GM18868 (cell line): ENCODE results near the gene TGFBR2.

Experiments used
- ATAC-seq: cut with Tn5 transposase; IDR thresholded peaks from one replicate; pipeline ENCODE4 v1.9.1; 2021; ENCODE audit warnings: mild to moderate bottlenecking, moderate library complexity; ENCODE audit not compliant: unreplicated experiment

Gene TGFBR2

DNA sequence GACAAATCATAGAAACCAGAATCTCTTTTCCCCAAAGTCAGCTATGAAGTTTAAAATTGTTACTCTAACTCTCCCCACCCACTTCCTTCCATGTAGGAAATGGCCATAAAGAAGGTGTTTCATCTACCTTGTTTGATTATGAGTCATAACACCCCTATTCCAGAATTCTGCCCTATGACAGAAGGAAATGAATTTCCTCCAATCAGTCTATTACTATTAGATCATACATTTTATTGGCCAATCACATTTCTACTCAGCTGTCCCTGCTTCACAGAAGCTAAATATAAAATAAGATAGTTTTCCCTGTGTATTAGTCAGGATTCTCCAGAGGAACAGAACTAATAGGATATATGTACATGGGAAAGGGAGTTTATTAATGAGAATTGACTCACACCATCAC is 102.1 kb downstream of the TGFBR2 start:
- ATAC-seq = no peak

DNA sequence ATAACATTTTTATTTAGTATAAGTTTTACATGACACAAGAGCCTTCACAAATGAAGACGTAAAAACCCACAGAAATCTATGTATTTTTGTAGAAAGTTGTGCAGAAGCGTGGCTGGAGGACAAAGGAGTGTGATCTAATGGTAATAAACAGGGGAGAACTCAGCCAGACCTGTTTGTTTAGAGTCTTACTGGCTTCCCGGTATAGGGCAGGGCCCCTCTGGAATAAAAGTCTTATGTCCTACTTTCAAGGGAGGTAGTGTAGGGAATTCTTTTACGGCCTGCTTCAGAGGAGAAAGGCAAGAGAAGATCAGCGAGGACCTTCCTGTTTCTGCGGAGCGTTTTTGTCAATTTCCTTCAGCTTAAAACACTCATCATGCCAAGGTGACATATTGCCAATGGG is 103.6 kb downstream of the TGFBR2 start:
- no peak for ATAC-seq

DNA sequence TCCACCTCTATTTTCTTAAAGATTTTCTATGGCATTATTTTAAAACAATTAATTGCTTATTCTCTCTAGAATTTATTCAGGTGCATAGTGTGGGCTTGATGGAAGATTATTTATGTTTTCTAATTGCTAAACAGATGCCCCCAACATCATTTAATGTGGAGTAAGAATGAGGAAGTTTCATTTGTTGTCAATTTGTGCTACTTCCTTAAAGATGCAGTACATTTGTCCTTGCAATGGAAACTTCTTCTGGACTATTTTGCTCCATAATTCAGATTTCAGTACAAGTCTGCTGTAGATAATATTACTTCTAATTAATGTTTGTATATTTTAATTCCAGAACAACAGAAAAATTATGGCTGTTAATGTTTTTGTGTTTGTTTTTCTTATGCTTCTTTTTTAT is 104.8 kb downstream of the TGFBR2 start:
- no peak for ATAC-seq

DNA sequence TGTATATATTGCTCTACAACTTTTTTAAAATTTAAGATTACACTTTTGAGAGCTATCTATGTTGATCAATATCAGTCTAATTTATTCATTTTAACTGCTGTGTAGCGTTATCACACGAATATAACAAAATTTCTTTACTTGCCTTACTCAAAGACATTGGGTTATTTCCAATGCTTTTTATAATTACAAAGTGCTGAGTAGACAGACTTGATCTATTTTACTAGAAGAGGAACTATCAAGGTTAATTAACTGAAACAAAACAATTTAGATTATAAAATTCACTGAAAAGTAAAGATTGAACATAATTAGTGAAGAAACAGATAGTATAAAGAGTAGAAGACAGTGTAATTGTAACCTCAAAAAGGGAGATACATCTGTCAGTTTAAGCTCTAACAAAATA is 105.5 kb downstream of the TGFBR2 start:
- no peak for ATAC-seq

DNA sequence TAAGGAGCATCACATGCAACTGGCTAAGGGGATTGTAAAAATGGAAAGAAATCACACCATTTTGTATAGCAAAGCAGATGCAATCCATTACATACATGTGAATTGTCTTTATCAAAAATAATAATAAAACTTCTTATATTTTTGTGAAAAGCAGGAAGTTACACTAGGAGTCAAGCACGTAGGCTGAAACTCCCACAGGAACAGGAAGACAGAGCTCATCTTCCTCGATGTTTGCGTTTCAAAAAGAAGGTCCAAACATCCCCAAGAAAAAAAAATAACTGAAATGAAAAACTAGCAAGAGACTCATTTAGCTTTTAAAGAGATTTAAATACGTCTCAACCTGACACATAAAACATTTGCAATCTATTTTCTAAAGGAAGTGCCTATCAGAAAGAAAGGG is 106.6 kb downstream of the TGFBR2 start:
- no peak for ATAC-seq

DNA sequence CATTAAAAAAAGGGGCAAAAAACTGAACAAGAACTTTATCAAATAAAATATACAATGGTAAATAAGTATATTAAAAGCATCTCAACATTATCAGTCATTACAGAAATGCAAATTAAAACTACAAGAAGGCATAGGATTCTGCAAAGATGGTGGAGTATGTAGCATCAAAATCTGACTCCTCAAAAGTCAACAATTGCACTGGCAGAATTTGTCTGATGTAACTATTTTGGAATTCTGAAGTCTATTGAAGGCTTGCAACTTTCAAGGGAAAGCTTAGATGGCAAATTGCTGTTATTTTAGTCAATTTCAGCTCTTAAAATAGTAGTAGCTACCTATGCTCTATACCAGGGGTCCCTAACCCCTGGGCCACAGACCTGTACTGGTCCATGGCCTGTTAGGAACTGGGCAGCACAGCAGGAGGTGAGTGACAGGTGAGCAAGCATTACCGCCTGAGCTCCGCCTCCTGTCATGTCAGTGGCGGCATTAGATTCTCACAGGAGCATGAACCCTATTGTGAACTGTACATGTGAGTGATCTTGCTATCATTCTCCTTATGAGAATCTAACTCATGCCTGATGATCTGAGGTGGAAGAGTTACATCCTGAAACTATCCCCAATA is 107.6 kb downstream of the TGFBR2 start:
- no peak for ATAC-seq

DNA sequence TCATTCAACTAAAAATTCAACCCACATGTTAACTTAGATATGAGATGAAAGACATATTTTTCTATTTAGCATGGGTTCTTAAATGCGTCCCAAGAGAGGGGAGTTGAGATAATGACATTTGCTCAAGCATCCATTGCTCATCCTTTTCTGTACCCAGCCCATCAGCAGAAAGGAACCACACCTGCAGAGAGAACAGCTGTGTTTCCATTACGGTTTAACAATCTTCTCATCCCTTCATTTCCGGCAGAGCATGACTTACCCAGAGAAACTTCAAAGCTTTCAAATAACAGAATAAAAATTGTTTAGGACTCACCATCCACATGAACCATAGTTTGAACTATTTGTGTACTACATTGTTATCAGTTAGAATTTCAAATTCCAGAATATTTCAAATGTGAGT is 113.1 kb downstream of the TGFBR2 start:
- no peak for ATAC-seq

DNA sequence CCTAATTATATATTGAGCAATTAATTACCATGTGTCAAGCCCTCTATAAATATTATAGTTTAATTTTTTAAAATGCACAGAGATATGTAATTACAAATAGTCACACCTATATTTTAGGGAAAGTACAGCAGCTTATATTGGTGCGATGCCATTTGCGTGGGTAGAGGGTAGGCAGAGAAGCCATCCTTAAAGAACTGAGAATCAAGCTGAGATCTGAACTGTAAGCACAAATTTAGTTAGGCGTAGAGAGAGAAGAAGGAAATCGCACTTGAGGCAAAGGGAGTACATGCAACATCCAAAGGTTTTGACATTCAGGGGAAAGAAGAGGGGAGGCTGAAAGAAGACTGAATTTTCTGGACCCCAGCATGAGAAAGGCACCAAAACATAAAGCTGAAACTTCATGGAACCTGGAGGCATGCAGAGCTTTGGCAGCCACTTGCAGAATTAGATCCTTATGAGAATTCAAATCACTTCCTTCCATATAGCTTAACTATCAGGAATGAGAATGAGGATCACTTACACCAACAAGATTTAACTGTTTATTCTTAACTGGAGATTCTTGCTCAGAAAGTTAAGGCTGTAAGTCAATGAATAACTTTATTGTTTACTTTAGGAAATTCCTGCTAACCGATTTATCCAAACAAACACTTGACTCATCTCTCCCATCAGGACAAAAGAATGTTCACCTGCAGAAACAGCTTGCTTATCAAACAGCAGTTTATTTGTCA is 114.3 kb downstream of the TGFBR2 start:
- no peak for ATAC-seq

DNA sequence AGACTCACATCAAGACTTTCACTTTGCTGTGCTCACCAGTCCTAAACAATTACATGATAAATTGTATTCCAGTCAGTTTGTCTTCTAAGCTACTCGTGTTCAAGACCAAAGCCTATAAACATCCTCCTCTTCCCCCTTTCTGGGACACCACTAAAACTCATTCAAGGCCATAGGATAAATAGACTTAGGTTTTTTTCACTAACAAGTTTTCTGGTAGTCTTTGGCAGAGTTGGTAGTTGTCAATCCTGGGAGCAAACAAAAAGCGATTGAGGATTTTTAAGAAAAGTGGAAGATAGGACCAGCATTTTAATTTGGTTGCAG is 114.9 kb downstream of the TGFBR2 start:
- ATAC-seq = no peak

DNA sequence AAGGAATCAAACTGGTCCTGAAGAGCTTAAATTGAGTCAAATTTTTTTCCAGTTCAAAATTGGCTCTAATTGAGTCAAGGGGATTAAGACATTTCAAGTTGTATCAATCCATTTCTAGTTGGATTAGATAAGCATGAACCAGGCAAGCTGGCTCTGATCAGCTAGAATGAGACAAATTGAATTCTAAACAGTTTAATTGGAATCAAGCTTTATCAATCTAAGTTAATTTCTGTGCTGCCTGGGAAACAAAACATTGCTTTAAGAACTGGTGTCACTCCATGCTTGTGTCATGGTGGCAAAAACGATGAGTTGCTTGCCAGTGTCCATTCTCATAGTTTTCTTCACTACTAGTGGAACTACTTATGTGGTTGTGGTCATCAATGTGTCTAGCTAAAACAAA is 116.8 kb downstream of the TGFBR2 start:
- no peak for ATAC-seq

DNA sequence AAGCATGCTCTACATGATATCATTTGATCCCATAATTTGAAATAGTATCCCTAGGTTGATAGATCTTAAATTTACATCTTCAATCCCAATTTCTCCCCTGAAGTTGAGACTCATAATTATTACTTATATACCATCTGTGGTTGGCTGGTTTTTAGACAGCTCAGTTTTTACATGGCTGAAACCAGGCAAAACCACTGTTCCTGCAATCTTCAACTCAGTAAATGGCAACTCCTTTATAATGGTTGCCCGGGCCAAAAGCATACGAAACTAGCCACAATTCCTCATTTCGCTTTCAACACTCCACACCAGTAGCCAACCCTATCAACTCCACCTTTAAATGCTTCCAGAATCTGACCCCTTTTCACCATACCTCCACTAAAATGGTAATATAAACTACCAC is 118.5 kb downstream of the TGFBR2 start:
- no peak for ATAC-seq

DNA sequence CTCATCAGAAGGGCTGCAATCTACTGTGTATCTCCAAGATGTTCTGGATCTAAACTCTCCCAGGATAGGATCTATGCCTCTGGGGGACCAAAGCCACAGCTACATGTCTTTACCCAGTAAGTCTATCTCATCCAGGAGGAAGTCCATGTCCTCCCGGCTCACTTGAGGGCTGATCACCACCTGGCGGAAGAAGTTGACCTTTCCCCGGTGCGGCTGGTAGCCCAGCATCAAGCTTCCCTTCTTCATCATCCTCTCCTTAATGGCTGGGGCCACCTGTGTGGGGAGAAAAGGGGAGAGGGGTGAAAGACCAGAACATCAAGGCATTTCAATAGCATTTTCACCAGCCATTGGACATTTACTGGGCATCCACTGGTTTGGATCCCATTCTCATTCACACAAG is 121.7 kb downstream of the TGFBR2 start:
- no peak for ATAC-seq

DNA sequence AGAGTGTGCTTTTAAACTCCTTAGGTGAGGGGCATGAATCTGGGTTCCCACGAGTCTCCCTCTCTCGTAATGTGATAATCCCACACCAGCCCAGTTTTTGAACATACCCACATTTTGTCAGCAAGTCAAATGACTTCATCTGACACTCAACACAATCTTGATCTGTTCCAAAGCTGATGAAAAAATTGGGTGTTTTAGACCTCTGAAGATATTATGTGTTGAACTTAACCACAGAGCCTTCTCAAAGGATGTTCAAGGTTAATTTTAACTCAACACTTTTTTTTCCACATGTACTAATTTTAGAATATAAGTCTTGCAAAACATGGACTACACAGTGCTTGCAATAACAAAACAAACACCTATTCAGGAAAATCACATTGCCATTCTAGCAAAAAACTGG is 123.1 kb downstream of the TGFBR2 start:
- no peak for ATAC-seq

DNA sequence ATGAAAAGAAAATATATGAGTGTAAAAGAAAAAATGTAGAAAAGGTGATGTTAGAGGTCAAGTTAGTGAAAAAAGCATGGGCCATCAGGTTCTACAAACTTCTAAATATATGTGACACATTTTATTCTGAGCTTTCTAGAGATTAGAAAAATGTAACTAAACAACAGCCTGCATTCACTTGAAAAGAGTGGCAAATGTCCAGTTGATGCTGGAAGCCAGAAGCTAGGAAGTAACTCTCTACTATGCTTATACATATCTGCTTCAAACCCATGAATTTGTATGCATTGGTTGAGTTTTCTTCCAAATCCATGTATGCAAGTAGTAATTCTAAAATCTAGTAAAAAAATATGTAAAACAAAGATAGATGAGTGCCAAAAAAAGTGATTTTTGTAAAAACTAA is 123.5 kb downstream of the TGFBR2 start:
- no peak for ATAC-seq

DNA sequence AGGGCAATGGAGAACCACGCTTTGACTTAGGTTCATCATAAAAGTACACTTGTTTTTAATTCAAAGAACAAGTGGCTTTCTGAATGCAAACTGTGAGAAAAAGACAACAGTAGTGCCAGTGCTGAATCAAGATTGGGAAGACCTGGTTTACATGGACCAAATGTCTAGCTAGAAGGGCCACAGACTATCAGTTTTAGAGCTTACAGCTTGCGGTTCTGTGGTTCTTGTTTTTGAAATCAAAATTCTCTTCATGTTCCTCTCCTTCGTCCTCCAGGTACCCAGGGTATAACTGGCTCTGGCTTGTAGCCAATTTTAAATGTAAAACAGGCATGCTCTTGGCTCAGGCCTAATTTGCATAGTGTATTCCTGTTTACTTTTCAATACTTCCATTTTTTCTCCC is 124.6 kb downstream of the TGFBR2 start:
- ATAC-seq = no peak

DNA sequence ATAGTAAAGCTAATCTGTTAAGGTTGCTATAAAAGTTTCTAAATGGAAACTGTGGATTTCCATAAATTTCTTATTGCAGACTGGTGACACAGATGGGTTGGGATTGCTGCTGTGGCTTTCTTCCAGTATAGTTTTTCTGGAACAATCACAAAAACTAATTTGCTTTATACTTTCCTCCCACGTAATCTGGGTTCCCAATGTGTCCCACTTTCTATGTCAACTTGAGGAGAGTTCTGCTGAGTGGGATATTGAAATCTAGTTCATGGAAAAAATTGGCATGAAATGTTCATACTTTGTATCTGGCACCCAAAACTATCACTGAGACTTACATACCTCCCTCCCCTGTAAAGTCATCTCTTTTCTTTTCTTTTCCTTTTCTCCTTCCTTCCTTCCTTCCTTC is 126.8 kb downstream of the TGFBR2 start:
- no peak for ATAC-seq

DNA sequence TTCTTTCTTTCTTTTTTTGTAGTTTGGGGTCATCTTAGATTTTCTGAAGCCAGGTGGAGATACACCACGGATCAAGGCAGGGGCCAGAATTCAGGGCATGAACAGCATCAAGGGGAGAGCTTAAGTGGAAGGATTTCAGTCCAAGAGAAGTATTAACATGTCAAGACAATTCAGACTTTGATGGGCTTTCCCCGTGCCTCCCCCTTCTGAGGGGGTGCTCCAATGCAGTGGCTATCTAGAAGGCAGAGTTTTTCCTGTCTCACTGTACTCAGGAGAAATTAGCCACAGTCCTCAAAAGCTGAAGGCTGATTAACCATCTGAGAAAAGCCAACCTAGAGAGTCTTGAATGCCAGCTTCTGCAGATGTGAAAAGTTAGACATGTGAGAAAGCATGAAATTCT is 127.3 kb downstream of the TGFBR2 start:
- no peak for ATAC-seq

DNA sequence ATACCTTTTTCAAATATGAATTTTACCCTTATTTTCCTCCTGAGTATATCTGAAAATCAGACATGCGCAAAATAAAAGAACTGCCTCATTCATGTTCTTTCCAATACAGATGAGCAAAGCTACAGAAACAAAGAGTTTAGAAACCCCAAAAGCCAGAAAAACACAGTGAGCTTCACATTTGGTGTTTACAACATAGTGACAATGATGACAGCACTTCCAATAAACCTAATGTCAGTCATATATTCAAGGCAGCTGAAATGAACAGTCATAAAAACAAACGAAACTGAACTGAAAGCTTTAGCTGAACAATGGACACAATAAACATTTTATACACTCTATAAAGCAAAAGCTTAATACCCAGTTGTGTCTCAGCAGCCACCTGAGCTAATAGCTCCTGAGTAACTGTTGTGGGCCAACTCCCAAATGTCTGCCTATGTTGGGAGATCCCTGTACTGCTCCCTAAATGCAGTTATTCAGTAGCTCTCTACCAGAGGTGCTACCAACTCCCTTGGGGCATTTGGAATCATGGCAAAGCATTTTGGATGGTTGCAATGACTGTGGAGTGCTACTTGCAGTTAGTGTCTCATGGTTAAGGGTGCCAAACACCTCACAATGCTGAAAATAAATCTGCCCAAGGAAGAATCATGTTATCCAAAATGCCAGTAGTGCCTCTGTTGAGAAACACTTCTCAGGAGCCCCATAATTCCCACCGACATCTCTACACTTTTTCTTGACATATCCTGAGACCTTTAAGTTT is 131.5 kb downstream of the TGFBR2 start:
- no peak for ATAC-seq

DNA sequence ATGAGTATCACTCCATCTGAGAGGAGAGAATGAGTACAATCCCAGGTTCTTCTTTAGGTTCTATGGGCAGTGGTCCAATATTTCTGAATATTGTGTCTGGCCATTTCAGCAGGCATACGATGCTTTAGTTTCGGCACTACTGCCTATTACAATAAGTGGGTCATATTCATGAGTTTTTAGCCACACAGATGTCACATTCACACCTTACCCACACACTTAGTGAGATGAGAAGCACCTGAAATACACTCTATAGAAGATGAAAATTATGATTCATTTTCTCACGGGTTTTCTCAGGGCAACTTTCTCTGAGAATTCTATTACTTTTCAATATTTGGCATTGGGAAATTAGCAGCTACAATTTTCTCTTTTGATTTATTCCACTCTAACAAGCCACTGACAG is 132.2 kb downstream of the TGFBR2 start:
- ATAC-seq = no peak

DNA sequence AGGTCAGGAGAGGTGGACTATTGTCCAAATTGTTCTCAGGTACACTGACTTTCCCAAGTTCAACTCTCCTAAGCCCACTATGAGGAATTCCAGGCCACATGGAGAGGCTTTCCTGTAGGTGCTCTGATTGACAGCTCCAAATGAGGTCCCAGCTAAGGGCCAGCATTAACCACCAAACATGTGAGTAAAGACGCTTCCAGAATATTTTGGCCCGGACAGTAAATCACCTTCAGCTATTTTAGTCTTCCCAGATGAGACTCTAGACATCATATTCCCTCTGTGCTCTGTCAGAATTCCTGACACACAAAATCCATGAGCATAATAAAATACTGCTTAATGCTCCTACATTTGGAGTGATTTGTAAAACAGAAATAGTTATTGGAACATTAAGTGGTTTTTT is 135.5 kb downstream of the TGFBR2 start:
- ATAC-seq = no peak

DNA sequence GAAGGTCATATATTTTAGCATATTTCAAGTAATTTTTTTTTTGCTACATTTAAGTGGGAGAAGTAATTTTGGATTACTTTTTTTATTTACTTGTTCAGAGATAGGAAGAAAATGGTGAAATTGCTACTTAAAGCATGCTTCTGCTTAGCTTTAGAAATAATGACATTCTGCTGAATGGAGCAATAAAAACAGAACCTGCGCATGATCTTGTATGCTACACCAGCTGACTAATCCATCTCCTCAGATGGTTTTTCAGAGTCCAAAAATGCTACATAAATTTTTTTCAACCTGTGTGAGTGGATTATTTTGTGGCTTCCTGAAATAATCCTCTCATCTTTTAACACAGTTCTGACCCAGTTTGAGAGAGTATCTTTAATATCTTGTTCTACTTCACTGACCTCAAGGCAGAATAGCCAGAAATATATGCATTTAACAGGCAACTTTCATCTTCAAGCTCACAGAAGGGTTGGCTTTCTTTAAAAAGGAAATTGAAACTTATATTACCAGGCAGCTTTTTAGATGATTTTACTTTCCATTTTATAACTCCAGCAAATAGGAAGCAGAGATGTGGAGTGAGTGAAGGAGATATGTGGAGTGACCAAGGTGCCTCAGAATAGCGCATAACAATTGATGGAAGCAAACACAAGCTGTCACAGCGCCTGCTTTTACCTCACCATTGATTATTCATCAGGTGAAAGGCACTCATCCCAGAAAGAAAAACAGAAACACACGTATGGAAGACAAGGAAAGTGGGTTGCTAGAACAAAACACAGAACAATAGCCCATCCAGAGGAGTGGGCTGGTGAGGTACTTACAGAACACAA is 136.6 kb downstream of the TGFBR2 start:
- ATAC-seq = no peak
